HG02840 (cell line): ENCODE data around the gene REPIN1.

Source experiments
- ATAC-seq: cut with Tn5 transposase; IDR thresholded peaks from one replicate; pipeline ENCODE4 v1.9.1; 2021; ENCODE audit warnings: mild to moderate bottlenecking, moderate library complexity, moderate number of reproducible peaks; ENCODE audit not compliant: unreplicated experiment, low FRiP score

The REPIN1 gene

DNA sequence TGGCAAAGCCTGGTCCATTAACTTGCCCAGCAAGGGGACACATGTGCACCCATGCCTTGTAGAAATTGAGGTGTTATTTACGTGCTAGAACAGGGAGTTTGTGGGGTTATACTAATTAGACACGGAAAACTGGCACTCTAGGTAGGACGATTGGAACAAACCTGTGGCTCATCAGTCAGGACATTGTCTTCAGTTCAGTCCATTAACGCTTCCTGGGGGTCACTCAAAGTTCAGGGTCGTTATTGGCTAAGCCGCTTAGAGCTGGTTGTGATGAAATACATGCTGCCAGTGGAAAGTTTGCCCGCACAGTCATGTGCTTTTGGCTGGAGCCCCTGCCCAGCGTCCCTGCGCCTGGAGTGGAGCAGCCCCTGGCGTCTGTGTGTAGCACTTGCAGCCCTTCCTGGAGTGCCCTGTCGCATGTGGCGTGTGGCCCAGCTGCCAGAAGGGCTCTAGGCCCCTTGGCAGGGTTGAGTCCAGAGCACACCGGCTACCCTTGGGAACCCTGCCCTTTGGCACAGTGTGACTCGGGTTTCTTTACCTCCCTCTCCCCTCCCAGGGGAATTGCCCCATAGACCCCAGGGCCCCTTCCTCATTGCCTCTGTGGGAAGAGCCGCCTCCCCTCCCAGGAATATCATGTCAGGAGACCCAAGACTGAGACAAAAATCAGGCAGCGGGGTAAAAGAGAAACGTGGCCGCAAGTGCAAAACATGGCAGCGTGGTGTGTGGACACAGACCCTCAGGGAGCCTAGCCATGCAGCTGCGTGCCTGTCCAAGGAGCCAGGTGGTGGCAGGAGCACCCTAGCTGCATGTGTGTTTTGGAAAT is 20.3 kb downstream of the REPIN1 start:
- no peak for ATAC-seq

DNA sequence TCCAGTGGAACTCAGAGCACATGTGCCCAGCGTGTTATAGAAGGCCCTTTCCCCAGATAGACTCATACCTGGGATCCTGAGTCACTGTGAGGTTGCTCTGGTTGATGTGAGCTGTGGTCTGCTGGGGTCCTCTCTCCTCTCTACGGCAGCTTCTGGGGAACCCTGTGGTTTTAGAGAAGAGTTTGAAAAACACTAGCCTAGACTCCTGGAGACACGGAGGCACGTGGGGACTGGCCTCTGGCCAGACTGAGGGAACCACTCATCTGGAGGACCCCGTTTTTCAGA is 20.9 kb downstream of the REPIN1 start:
- ATAC-seq, result no peak

DNA sequence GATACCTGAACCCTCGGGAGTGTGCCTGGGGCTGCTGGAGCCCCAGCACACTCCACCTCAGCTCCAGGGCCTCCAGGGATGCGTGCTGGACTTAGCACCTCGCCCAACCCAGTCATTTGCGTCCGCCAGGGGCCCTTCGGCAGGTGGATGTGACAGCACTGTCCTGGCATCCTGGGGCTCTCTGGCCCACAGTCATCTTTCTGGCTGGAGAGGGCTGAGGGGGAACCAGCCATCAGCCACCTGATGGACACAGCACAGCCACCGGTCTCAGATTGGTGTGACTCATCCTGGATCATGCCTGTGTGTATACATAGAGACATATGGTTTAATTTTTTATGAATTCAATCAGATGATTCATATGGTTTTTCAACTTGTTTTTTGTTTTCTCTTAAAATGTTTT is 21.6 kb downstream of the REPIN1 start:
- no peak for ATAC-seq

DNA sequence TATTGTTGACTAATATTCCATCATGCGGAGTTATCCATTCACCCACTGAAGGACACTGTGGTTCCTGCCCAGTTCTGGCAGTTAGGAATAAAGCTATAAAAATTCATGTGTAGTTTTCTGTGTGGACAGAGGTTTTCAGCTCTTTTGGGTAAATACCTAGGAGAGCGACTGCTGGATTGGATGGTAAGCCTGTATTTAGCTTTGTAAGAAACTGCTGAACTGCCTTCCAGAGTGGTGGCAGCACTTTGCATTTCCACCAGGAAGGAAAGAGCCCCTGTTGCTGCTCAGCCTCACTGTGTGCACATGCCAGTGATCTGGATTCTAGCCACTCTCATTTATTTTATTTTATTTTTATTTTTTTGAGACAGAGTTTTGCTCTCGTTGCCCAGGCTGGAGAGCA is 24.7 kb downstream of the REPIN1 start:
- no peak for ATAC-seq

DNA sequence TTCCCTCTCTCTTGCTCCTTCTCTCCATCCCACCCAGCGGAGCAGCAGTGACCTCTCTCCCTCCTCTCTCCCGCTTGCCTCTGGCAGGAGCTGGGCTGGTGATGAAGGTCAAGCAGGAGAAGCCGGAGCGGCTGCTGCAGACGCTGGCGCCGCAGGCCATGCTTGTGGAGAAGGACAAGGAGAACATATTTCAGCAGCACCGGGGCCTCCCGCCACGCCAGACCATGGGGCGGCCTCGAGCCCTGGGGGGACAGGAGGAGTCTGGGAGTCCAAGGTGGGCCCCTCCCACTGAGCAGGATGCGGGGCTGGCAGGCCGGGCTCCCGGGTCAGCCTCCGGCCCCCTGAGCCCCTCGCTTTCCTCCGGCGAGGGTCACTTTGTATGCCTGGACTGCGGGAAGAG is 27.8 kb downstream of the REPIN1 start:
- ATAC-seq, result no peak

DNA sequence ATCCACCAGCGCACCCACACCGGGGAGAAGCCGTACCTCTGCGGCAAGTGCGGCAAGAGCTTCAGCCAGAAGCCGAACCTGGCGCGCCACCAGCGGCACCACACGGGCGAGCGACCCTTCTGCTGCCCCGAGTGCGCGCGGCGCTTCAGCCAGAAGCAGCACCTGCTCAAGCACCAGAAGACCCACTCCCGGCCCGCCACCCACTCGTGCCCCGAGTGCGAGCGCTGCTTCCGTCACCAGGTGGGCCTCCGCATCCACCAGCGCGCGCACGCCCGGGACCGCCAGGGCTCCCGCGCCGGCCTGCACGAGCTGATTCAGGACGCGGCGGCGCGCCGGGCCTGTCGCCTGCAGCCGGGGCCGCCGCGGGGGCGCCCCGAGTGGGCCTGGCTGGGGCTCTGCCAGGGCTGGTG is 28.2 kb downstream of the REPIN1 start:
- no peak for ATAC-seq

DNA sequence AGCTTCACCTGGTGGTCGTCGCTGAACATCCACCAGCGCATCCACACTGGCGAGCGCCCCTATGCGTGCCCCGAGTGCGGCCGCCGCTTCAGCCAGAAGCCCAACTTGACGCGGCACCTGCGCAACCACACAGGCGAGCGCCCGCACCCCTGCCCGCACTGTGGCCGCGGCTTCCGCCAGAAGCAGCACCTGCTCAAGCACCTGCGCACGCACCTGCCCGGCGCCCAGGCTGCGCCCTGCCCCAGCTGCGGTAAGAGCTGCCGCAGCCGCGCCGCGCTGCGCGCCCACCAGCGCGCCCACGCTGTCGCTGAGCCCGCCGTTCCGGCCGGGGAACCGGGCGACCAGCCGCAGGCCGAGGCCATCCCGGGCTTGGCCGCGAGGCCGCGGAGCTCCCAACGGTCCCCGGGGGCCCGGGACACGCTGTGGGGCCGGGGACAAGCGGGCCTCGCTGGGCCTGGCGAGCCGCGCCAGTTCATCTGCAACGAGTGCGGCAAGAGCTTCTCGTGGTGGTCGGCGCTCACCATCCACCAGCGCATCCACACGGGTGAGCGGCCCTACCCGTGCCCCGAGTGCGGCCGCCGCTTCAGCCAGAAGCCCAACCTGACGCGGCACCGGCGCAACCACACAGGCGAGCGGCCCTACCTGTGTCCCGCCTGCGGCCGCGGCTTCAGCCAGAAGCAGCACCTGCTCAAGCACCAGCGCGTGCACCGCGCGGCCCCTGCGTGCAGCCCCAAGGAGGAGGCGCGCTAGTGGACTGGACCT is 28.9 kb downstream of the REPIN1 start:
- ATAC-seq, result no peak

DNA sequence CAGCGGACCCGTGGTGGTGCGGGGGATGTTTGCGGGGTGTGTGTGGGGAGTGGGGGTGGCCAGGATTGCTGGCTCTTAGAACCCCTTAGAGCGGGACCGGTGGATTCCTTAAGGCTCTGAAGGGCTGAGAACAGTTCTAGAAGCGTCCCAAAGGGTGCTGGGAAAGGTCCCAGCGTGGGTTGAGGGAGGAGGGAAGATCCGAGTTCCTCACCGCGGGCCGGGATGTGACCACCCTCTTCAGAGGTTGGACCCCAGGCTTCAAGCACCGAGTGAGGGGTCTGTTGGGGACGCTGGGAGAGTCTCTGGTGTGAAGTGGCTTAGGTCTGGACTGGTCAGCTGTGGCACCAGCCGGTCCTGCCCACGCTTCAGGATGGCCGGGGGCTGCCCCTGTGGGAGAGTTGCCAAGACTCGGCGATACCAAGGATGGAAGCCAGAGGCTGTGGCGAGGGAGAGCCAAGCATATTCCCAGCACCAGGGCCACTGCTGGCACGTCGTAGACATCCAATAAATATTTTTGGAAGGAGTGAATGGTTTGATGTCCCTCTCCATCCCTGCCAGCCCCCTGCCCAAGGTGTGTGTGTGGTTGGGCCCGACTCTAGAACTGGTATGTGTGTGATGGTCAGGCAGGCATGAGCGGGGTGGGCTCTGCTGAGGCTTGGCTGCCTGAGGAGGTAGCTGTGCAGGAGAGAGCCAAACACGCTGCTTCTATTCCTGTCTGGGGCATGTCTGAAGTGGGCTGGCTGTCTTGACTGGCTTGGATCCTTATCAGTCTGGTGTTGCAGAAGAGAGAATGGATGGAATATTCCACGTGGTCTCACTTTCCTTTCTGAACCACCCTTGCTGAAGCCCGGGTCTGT is 29.7 kb downstream of the REPIN1 start:
- ATAC-seq, result no peak

DNA sequence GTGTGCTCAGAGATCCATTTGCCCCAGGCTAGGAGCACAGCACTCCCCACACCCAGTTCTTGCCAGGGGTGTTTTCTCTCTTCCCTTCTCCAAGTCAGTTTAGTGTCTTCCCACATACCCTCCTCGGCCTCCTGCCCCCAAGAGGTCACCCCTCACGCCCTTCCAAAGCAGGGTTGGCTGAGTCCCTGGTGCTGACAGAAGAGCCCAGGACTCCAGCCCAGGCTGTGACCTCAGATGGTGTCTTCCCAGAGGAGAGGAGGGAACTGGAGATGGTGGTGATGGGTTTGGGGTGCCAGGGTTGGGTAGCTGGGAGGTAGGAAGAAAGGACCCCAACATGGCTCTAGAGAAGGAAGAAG is 30.3 kb downstream of the REPIN1 start:
- no peak for ATAC-seq

DNA sequence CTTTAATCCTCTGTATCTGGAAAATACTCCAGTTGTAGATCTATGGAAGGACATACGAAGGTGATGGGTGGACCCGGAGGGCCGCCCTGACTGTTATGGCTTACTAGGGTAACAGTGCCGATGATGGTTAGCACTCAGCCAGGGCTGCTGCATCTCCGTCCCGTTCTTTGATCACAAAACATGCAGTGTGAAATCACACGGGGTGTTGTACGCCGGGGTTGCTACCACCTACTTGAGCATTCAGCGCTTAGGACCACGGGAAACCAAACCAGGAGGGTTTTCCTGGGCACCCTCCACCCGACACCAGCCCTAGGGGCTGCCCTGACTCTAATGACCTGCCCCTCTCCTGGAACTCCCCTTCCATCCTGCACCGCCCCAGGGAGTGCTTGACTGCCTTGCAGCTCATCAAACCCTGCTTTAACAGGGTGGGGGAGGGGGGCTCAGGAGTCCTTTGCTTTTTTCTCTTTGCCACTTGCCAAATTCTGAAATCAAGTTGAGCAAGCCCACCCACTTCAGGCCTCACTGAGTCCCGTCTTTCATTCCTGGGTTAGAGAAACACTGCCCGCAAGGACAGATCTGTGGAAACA is 30.9 kb downstream of the REPIN1 start:
- ATAC-seq, result no peak

DNA sequence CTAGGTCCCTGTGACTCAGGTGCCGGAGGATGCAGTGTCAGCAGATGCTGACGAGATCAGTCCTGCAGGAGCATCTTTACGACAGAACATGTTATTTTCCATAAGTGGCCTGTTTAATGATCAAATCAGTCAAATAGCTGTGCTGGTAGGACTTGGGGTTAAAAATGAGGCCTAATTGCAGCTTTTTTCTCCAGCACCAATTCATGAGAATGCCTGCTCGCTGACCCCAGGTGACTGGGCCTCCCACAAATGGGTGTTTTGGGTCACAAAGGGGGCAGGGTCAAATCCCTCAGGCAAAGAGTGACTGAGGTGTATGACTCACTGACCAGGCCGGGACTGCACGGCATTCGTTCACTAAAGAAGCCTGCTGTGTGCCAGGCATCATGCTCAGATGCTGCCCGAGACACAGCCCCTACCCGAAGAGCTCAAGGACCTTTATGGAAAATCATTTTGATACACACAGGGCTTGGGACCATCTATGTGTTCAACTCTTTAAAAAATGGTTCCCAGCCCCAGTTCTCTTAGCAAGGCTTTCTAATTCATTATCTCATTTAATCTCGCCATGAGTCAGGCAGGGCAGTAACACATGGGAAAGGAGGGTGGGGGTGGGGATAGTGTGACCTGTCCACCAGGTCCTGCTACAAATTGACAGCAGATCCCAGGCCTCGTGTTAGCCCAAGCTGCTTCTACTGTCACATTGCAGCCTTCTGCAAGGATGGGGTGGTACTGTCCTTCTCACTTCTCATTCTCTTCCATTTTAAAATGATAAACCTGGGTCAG is 31.6 kb downstream of the REPIN1 start:
- ATAC-seq, result no peak

DNA sequence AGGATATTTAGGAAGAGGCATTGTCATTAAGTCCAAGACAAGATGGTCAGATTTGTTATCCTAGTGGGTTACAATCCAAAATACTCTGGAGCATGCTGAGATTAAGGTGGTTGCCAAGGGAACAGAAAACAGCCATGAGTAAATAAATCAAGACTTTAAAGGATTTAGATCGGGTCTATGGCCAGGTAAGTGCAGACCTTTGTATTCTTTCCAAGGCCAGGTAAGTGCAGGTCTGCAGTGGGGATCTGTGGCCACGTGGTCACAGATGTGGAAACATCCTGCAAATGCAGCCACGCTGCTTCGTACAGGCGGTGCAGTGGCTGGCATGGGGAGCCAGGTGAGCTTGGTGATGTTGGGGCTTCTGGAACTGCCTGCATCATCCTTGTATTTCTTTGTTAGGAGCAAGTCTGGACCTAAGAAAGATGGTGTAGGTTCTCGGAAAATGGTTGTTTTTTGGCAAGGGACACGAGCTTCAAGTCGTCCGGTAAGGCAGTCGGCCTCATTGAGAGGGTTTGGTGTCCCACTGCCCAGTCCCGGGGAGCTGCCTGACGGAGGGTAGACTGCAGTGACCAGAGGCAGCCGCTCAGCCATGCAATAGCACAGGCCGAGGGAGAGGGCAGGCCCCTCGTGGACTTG is 32.3 kb downstream of the REPIN1 start:
- ATAC-seq, result no peak

DNA sequence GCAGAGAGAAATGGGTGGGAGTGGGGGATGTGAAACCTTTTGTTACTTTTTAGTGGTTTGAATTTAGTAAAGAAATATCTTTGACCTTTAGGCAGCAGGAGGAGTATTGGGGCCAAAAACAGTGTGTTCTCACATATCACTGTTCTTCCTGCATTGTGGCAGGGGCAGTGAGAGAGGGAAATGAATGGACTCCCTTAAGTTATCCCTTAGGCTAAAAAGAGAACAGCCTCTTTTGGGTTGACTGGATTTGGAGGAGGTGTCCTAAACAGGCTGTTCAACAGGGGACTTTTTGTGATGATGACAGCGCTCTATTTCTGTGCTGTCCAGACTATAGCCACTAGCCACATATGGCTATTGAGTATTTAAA is 32.8 kb downstream of the REPIN1 start:
- no peak for ATAC-seq

DNA sequence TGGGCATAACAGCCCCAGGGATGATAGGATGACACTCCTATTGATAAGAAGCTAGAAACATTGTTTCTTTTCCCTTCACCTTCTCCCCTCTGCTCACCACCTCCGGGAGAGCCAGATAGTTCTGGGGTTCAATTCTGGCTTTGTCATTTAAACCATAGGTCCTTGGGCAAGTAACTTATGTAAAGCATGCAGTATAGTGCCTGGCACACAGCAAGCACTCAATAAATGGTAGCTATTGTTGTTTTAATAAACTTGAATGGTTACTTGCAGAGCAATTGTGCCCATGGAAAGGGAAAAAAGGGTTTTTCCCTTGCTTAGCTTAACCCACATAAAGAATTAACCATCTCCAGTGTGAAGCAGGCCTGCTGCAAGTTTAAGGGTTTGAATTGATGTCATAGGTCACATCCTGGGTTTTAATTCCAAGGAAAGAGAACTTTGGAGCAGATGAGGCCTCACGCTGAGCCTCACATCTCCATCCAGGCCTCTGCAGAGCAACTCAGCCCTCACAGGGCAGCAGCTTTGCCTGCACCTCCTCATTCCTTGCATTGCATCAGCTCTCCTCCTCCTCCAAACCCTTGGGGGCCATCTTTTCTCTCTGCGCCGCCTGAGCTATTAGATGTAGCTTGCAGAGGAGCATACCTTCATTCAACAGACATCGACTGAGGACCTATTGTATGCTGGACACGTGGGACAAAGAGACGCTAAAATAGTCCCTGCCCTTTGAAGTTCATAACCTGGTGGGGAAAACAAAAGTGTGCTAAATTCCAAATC is 33.4 kb downstream of the REPIN1 start:
- no peak for ATAC-seq

DNA sequence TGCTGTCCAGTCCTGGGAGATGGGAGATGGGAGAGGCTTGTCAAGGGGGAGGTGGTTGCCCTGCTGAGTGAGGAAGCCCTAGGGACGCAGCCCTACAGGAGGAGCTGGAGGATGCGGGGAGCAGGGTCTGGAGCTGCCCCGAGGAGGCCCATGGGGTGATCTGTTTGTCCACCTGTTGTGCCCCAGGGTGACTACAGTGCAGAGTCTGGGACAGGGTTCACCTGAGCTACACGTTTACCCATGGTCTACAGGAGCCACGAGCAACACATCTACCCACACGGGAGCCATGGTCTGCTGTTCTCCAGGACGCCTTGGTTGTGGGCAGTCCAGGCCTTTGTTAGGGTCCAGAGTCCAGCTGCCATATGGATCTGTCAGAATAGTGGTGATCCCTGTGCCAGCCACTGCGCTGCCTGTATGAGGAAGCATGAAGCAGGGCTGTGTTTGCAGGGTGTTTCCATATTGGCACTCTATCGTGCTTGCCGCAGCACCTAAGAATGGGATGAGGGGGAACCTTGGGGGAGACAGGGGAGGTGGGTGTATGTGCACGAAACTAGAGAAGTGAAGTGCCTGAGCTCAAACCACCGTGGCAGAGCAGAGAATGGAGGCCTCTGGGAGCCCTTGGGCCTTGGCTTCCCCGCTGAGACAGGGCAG is 34.2 kb downstream of the REPIN1 start:
- ATAC-seq, result no peak

DNA sequence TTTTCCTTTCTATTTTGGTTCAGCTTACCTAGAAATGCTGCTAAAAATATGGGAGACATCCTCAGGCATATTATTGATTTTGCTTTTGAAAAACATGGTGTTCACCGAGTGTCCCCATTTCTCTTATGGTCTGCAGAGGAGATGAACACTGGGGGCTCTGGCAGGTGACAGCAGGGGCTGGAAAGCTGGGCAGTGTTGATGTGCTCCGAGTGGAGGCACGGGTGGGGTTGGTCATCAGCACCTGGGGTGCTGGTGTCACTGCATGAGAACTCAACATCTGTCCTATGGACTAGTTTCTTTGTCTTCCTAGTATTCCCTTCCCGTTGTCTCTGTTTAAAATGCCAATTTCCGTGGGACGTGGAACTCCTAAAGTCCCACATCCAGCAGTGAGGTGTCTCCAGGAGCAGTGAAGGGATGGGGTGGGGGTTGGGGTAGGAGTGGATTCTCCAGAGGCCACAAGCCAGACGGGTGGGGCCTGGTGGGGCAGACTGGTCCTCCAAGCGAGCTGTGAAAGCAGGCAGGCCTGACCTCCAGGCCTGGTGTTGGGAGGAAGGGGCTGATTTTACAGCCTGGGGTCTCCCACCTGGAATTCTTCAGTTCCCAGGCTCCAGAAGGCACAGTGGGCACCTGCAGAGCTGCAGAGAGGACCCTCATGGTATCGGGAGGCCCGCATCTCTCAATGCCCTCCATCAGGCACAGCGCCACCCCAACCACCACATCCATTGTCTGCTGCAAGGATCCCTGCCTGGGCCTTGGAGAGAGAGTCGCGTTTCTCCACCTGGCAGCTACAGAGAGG is 35.0 kb downstream of the REPIN1 start:
- no peak for ATAC-seq

DNA sequence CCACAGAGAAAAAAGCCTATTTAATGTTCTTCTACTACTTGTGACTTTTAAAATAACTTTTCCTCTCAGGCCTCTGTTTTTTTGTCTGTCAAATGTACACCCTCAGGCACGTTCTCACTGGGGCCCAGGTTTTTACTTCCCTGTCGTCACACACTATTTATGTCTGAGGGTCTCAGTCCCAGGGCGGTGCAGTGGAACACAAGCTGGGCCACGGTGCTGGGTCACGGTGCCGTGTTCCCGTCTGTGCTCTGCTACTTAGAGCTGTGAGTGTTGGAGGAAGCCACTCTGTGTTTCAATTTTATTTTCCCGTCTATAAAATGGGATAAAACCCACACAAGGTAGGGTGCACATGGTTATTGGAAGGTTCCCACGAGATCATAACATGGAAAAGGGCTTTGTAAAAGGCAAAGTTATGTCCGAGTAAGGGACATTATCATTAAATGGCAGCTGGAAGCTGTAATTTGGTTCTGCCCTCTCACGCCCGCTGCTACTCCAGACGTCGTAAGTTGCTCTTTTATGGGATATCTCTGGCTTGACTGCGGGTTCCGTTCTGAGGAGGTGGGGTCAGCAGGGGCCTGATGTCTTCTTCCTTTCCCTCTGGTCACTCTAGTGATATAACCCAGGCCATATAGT is 35.7 kb downstream of the REPIN1 start:
- no peak for ATAC-seq
